Endothelial cell of umbilical vein (primary cell): Measurements from ENCODE around the gene BAG1. TPM values are rescaled to one million over a fixed set of nuclear protein-coding genes. Genes with fewer than 3 reads are reported as not detected.

Experiments used
- BruUV-seq: library from RNA; stranded (reverse); fragments of 400-500 nt; replicated peaks from 2 replicates; lab custom pipeline; 2021; lab: Mats Ljungman, UMichigan
- CTCF ChIA-PET: fragments of 300-600, 350-600 bp; sonication (Branson Sonifier 250); formaldehyde crosslinking; loops from one replicate; lab custom pipeline; 2021; ENCODE audit warnings: antibody characterized with exemption, inconsistent platforms; lab: Charles Lee
- POLR2A ChIA-PET: fragments of 300-600, 350-600 bp; sonication (Branson Sonifier 250); formaldehyde crosslinking; loops from one replicate; lab custom pipeline; 2021; ENCODE audit warnings: antibody characterized with exemption, inconsistent platforms; lab: Charles Lee
- DNase-seq: peaks from one replicate; pipeline ENCODE4 v3.0.0-alpha.2; 2011; ENCODE audit warnings: low read depth, low spot score
- FAIRE-seq: peaks from 2 replicates; lab custom pipeline; 2011; peaks lifted over from hg19 to GRCh38; lab: Jason Lieb, UNC
- H2AFZ ChIP-seq: 2 replicates; pipeline ENCODE4 v1.6.0; 2012; ENCODE audit warnings: low read depth, low read length, control low read depth, inconsistent platforms
- H3K27ac ChIP-seq: 2 replicates; pipeline ENCODE4 v1.5.1; 2011; ENCODE audit warnings: low read depth, mild to moderate bottlenecking, control low read depth, low read length, moderate library complexity; ENCODE audit not compliant: insufficient read depth
- H3K27me3 ChIP-seq, 2 experiments: 2 replicates each; pipeline versions ENCODE4 v1.6.0 to v1.6.1; 2011; ENCODE audit warnings: low read length in 2 of 2, mixed read lengths in 1 of 2; ENCODE audit not compliant: control insufficient read depth in 2 of 2, insufficient read depth in 2 of 2
- H3K36me3 ChIP-seq, 2 experiments: 2 replicates in 1 of 2; 3 replicates in 1 of 2; pipeline ENCODE4 v1.5.1; 2011; ENCODE audit warnings: low read length in 2 of 2, mild to moderate bottlenecking in 1 of 2, moderate library complexity in 1 of 2; ENCODE audit not compliant: control insufficient read depth in 2 of 2, insufficient read depth in 2 of 2; ENCODE audit errors: extremely low read depth in 1 of 2
- H3K4me1 ChIP-seq: 3 replicates; pipeline ENCODE4 v1.5.1; 2011; ENCODE audit warnings: mild to moderate bottlenecking, low read length; ENCODE audit not compliant: control insufficient read depth, insufficient read depth; ENCODE audit errors: extremely low read depth
- H3K4me2 ChIP-seq: 2 replicates; pipeline ENCODE4 v1.6.1; 2011; ENCODE audit warnings: low read length, control low read depth, mixed read lengths; ENCODE audit not compliant: insufficient read depth
- H3K4me3 ChIP-seq, 3 experiments: fragments of 200-600 bp in 1 of 3; sonication (generic), shearing (Covaris generic) in 1 of 3; replicated peaks in 1 of 3; 2 replicates each; pipeline ENCODE4 v1.5.1; 2011 to 2016; ENCODE audit warnings: control low read depth in 3 of 3, low read length in 3 of 3, mild to moderate bottlenecking in 2 of 3, inconsistent platforms in 1 of 3, low read depth in 1 of 3, moderate library complexity in 1 of 3; ENCODE audit not compliant: insufficient read depth in 1 of 3
- H3K79me2 ChIP-seq: 2 replicates; pipeline ENCODE4 v1.6.0; 2012; ENCODE audit warnings: low read length, inconsistent platforms; ENCODE audit not compliant: control insufficient read depth, insufficient read depth
- H3K9ac ChIP-seq: replicated peaks from 2 replicates; pipeline ENCODE3; 2011; ENCODE audit warnings: low read length, control low read depth; ENCODE audit not compliant: insufficient read depth; ENCODE audit errors: extremely low read depth
- H3K9me1 ChIP-seq: replicated peaks from 3 replicates; pipeline ENCODE4 v1.6.0; 2011; ENCODE audit warnings: mild to moderate bottlenecking, low read length; ENCODE audit not compliant: control insufficient read depth, insufficient read depth; ENCODE audit errors: extremely low read depth
- H3K9me3 ChIP-seq: replicated peaks from 2 replicates; pipeline ENCODE4 v1.5.1; 2012; ENCODE audit warnings: low read length, inconsistent platforms; ENCODE audit not compliant: control insufficient read depth, insufficient read depth
- H4K20me1 ChIP-seq: replicated peaks from 2 replicates; pipeline ENCODE3; 2011; ENCODE audit warnings: mild to moderate bottlenecking, low read length; ENCODE audit not compliant: control insufficient read depth, insufficient read depth; ENCODE audit errors: extremely low read depth
- EZH2 ChIP-seq: IDR thresholded peaks from 2 replicates; pipeline ENCODE4 v1.6.1; 2012; ENCODE audit warnings: borderline replicate concordance, low read depth, mild to moderate bottlenecking, moderate library complexity, low read length, inconsistent platforms; ENCODE audit not compliant: severe bottlenecking
- FOS ChIP-seq: IDR thresholded peaks from 2 replicates; pipeline ENCODE4 v1.6.1; 2011; ENCODE audit warnings: mild to moderate bottlenecking, low read length, moderate library complexity, borderline replicate concordance; ENCODE audit not compliant: insufficient read depth
- GATA2 ChIP-seq: IDR thresholded peaks from 2 replicates; pipeline ENCODE4 v1.7.0; 2011; ENCODE audit warnings: low read depth, mild to moderate bottlenecking, moderate library complexity, mixed read lengths, low read length; ENCODE audit not compliant: insufficient read length, insufficient read depth
- JUN ChIP-seq: IDR thresholded peaks from 2 replicates; pipeline ENCODE4 v1.6.1; 2011; ENCODE audit warnings: borderline replicate concordance, low read depth; ENCODE audit not compliant: insufficient read length, insufficient read depth
- MYC ChIP-seq: IDR thresholded peaks from one replicate; pipeline ENCODE4 v1.6.1; 2011; ENCODE audit warnings: mild to moderate bottlenecking, low read depth, low read length
- POLR2A ChIP-seq: IDR thresholded peaks from 2 replicates; pipeline ENCODE4 v1.6.1; 2012; ENCODE audit warnings: low read depth, mild to moderate bottlenecking, control low read depth, low read length
- POLR2AphosphoS5 ChIP-seq: IDR thresholded peaks from 2 replicates; pipeline ENCODE4 v1.6.1; 2012; ENCODE audit warnings: low read depth, mild to moderate bottlenecking, control low read depth, low read length, moderate library complexity; ENCODE audit not compliant: insufficient read depth
- dilution Hi-C: fragments of 300-500 bp; cut with MboI; formaldehyde crosslinking; loops from one replicate; pipeline ENCODE4 v1.15.0; 2019; ENCODE audit warnings: low sequenced_read_pairs; ENCODE audit not compliant: extremely low pct_ligation_motif_present
- intact Hi-C: fragments of 100-400 bp; cut with micrococcal nuclease; formaldehyde crosslinking; loops from one replicate; pipeline ENCODE4 v1.10.0; 2022
- polyA plus RNA-seq, 4 experiments: library from polyadenylated mRNA; depleted of rRNA in 3 of 4; stranded (reverse) in 3 of 4; unstranded in 1 of 4; fragments of >200 nt; gene quantifications; 2 replicates each; pipeline versions ENCODE4 v1.2.1 to v1.2.3, GENCODE V29; 2011 to 2012; ENCODE audit warnings: missing spikeins in 1 of 4
- total RNA-seq: library from RNA; stranded (reverse); gene quantifications from 2 replicates; pipeline ENCODE4 v1.2.3, GENCODE V29; 2021
- TF ChIP-seq, protein P1 (sequence below), 2 donors: IDR thresholded peaks; 1 replicate in 1 of 2; 2 replicates in 1 of 2; pipeline ENCODE4 v1.5.1; 2011; ENCODE audit warnings: low read length in 2 of 2, mild to moderate bottlenecking in 2 of 2, moderate library complexity in 2 of 2, control low read depth in 1 of 2, inconsistent platforms in 1 of 2, low read depth in 1 of 2; ENCODE audit not compliant: insufficient read depth in 1 of 2; ENCODE audit errors: extremely low read depth in 1 of 2
- TF ChIP-seq, protein P2 (sequence below): IDR thresholded peaks from 2 replicates; pipeline ENCODE4 v1.6.1; 2011; ENCODE audit not compliant: insufficient read depth, insufficient read length

BAG1 gene
- total and polyA plus RNA-seq, 2 donors (not counting 3 experiments of a cell fraction or from before 2014, with no cell fraction given): 44.6 to 87.4 TPM

DNA sequence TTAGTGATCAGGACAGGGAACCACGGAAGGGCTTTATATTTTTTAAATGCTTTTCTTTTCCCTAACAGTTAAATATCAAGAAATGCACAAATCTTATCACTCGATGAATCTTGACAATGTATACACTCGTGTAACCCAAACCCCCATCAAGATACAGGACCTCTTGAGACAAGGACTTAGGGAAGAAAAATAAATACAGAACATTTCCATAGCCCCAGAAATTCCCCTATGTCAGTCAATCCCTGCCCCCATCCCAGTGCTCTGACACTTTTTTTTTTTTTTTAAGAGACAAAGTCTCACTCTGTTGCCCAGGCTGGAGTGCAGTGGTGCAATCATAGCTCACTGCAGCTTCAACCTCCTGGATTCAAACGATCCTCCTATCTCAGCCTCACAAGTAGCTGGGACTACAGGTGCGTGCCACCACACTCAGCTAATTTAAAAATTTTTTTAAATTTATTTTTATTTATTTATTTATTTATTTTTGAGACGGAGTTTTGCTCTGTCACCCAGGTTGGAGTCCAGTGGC is 21.8 kb downstream of the BAG1 start:
- H3K9ac ChIP-seq: no peak overlapping the region
- CTCF ChIA-PET: interaction anchor here (0.9 to 1.4 kb wide), 3 partner anchors 10 to 210 kb away, joined by 3 to 6 read pairs (median 3); partner anchors contain the start of genes BAG1 and CHMP5
- no peak overlapping the region for H3K27ac ChIP-seq
- H3K4me3 ChIP-seq: no peak overlapping the region
- H4K20me1 ChIP-seq: no peaks in the 10 kb centered on the region
- intact Hi-C loops (no loop called here), dilution Hi-C loops (no loop called here)
- H3K9me1 ChIP-seq: no peaks in the 10 kb centered on the region
- no peak for TF ChIP-seq FOS
- TF ChIP-seq EZH2: no peak
- TF ChIP-seq, protein P1, sequence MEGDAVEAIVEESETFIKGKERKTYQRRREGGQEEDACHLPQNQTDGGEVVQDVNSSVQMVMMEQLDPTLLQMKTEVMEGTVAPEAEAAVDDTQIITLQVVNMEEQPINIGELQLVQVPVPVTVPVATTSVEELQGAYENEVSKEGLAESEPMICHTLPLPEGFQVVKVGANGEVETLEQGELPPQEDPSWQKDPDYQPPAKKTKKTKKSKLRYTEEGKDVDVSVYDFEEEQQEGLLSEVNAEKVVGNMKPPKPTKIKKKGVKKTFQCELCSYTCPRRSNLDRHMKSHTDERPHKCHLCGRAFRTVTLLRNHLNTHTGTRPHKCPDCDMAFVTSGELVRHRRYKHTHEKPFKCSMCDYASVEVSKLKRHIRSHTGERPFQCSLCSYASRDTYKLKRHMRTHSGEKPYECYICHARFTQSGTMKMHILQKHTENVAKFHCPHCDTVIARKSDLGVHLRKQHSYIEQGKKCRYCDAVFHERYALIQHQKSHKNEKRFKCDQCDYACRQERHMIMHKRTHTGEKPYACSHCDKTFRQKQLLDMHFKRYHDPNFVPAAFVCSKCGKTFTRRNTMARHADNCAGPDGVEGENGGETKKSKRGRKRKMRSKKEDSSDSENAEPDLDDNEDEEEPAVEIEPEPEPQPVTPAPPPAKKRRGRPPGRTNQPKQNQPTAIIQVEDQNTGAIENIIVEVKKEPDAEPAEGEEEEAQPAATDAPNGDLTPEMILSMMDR (IDR thresholded peaks at IDR 0.05; ENCODE audit: extremely low read depth in 1 of 2, insufficient read depth in 1 of 2, low read depth in 1 of 2, low read length in 2 of 2): no peak
- TF ChIP-seq JUN: no peak
- no peak for TF ChIP-seq GATA2
- TF ChIP-seq POLR2A: no peak
- TF ChIP-seq, protein P2, sequence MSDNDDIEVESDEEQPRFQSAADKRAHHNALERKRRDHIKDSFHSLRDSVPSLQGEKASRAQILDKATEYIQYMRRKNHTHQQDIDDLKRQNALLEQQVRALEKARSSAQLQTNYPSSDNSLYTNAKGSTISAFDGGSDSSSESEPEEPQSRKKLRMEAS: no peak
- TF ChIP-seq POLR2AphosphoS5: no peak
- no peak for TF ChIP-seq MYC
- no peaks in the 10 kb centered on the region for H3K4me1 ChIP-seq
- no peaks in the 10 kb centered on the region for H3K36me3 ChIP-seq
- FAIRE-seq (no peak), DNase-seq (no peak)
- no TSS peak for BruUV-seq
- POLR2A ChIA-PET: no interaction called here
- H3K9me3 ChIP-seq: no peaks in the 10 kb centered on the region
- no peaks in the 10 kb centered on the region for H3K79me2 ChIP-seq
- peaks cover 0 to 4% of the 10 kb centered on the region in 2 experiments for H3K27me3 ChIP-seq
- no peak overlapping the region for H3K4me2 ChIP-seq
- no peak overlapping the region for H2AFZ ChIP-seq
